Measurements from ENCODE around the gene N4BP2L2.

DNA sequence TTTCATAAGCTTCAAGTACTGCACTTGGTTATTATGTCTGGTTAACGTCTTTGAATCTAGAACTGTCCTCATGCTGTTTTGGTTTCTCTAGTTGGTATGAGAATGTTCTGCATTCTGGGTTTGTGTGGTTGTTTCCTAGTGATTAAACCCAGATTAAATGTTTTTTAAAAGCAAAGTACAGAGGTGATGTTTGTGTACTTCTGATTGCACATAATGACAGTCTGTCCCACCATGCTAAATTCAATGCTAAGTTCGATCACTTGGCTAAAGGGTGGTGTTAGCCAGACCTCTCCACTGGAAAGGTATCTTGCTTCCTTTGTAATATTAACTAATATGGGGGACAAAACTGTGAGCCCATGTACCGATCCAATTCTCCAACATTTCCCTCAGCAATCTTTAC is 125.3 kb downstream of the N4BP2L2 start:
- no peak for TF ChIP-seq POLR2A (IDR thresholded peaks at IDR 0.05; ENCODE audit: low read depth, low read length)
- no peak for TF ChIP-seq POLR2AphosphoS5 (IDR thresholded peaks at IDR 0.05; ENCODE audit: low read depth, low read length)
